K562 (cell line): ENCODE data around the gene MEIG1. TPM values are rescaled to one million over a fixed set of nuclear protein-coding genes. Genes with fewer than 3 reads are reported as not detected.
A peak's percentile ranks its signal among the peaks of the same experiment; 100 is the strongest.

Experiments used
- CTCF ChIP-seq, 3 experiments: IDR thresholded peaks in 2 of 3; conservative IDR thresholded peaks in 1 of 3; 2 replicates each; pipeline ENCODE4 v1.5.1; 2011 to 2012; ENCODE audit warnings: low read length in 3 of 3, mild to moderate bottlenecking in 3 of 3, control low read depth in 2 of 3, improper control_type of control experiment in 1 of 3, inconsistent platforms in 1 of 3, low read depth in 1 of 3, mixed read lengths in 1 of 3, moderate library complexity in 1 of 3; ENCODE audit not compliant: insufficient read depth in 2 of 3
- NFATC3 ChIP-seq: fragments of 450-650 bp; IDR thresholded peaks from 2 replicates; pipeline ENCODE4 v1.6.1; 2017; ENCODE audit warnings: mild to moderate bottlenecking
- PRMT5 ChIP-seq: sonication (generic); formaldehyde crosslinking; IDR thresholded peaks from 2 replicates; pipeline ENCODE4 v1.5.0; 2020; ENCODE audit warnings: missing genetic modification reagents
- RAD21 ChIP-seq, 2 experiments: fragments of 250-450 bp in 1 of 2; fragments of 450-650 bp in 1 of 2; sonication (Bioruptor Pico) in 1 of 2; formaldehyde crosslinking in 1 of 2; IDR thresholded peaks in 1 of 2; conservative IDR thresholded peaks in 1 of 2; 2 replicates each; pipeline versions ENCODE4 v1.4.0 to v1.8.0; 2020 to 2022; ENCODE audit warnings: mild to moderate bottlenecking in 2 of 2, moderate library complexity in 1 of 2
- REST ChIP-seq, 2 experiments: fragments of 450-650 bp; formaldehyde crosslinking in 1 of 2; IDR thresholded peaks; 2 replicates each; pipeline versions ENCODE4 v1.4.0 to v1.6.1; 2014 to 2020; ENCODE audit warnings: mild to moderate bottlenecking in 2 of 2, borderline replicate concordance in 1 of 2, low read depth in 1 of 2
- ZNF239 ChIP-seq: fragments of 250-450 bp; sonication (Bioruptor Pico); IDR thresholded peaks from 2 replicates; pipeline ENCODE4 v1.4.0; 2020; ENCODE audit warnings: mild to moderate bottlenecking
- ZNF740 ChIP-seq, 3 experiments: fragments of 200-800 bp in 1 of 3; sonication (Bioruptor generic) in 1 of 3; sonication (generic) in 1 of 3; formaldehyde crosslinking in 1 of 3; IDR thresholded peaks; 2 replicates each; pipeline versions ENCODE4 v1.6.1 to v1.8.0; 2016 to 2022; ENCODE audit warnings: mild to moderate bottlenecking in 2 of 3, missing compliant biosample characterization in 2 of 3, missing genetic modification characterization in 2 of 3, missing genetic modification reagents in 1 of 3
- polyA plus RNA-seq, 8 experiments: library from polyadenylated mRNA; depleted of rRNA in 4 of 8; stranded (reverse) in 5 of 8; unstranded in 3 of 8; fragments of >200 nt; fragmentation: Nextera tagmentation in 2 of 8; fragmentation: Illumina TruSeq in 1 of 8; extraction: Ambion mirVana in 2 of 8; extraction: Trizol in 1 of 8; gene quantifications; 2 replicates each; pipeline versions ENCODE4 v1.2.1 to v1.2.3, GENCODE V29; 2011 to 2014; ENCODE audit warnings: inconsistent platforms in 1 of 8, missing spikeins in 1 of 8
- total RNA-seq, 7 experiments: library from RNA; depleted of rRNA in 6 of 7; stranded (reverse); fragments of >200 nt in 6 of 7; fragmentation: Illumina TruSeq in 2 of 7; extraction: Trizol in 2 of 7; gene quantifications; 2 replicates each; pipeline versions ENCODE4 v1.2.1 to v1.2.3, GENCODE V29; 2011 to 2021; ENCODE audit warnings: low replicate concordance in 1 of 7
- TF ChIP-seq, protein P1 (sequence below): fragments of 450-650 bp; IDR thresholded peaks from 2 replicates; pipeline ENCODE4 v1.6.1; 2018; ENCODE audit not compliant: partially characterized antibody

The MEIG1 gene
- total and polyA plus RNA-seq, 9 of the 15 experiments (the other 6 are each of a cell fraction or from before 2014, with no cell fraction given): 0.19 to 1.7 (median 0.54) TPM; not detected in 3

GRCh38 chr10:14971867-14972448 is 12.8 kb downstream of the MEIG1 start (continued):
- TF ChIP-seq CTCF (IDR thresholded peaks at IDR 0.05 in 2 of 3, conservative IDR thresholded peaks at IDR 0.05 in 1 of 3; ENCODE audit: insufficient read depth in 2 of 3, low read depth in 1 of 3, low read length in 3 of 3) (peak; percentile 65 to 75 (median 67)), ZNF740 (CRISPR knock-in tag; IDR thresholded peaks at IDR 0.05) (no peak), ZNF740 (tag; IDR thresholded peaks at IDR 0.05) (no peak), ZNF239 (no peak), RAD21 (CRISPR knock-in tag; conservative IDR thresholded peaks at IDR 0.05 in 1 of 2, IDR thresholded peaks at IDR 0.05 in 1 of 2) (peak; percentile 45 to 63), REST (IDR thresholded peaks at IDR 0.05; ENCODE audit: borderline replicate concordance) (peak; percentile 30; the same call in 1 of the 2 replicates), REST (CRISPR knock-in tag; IDR thresholded peaks at IDR 0.05; ENCODE audit: low read depth) (no peak), NFATC3 (no peak), PRMT5 (no peak)
- TF ChIP-seq, protein P1, sequence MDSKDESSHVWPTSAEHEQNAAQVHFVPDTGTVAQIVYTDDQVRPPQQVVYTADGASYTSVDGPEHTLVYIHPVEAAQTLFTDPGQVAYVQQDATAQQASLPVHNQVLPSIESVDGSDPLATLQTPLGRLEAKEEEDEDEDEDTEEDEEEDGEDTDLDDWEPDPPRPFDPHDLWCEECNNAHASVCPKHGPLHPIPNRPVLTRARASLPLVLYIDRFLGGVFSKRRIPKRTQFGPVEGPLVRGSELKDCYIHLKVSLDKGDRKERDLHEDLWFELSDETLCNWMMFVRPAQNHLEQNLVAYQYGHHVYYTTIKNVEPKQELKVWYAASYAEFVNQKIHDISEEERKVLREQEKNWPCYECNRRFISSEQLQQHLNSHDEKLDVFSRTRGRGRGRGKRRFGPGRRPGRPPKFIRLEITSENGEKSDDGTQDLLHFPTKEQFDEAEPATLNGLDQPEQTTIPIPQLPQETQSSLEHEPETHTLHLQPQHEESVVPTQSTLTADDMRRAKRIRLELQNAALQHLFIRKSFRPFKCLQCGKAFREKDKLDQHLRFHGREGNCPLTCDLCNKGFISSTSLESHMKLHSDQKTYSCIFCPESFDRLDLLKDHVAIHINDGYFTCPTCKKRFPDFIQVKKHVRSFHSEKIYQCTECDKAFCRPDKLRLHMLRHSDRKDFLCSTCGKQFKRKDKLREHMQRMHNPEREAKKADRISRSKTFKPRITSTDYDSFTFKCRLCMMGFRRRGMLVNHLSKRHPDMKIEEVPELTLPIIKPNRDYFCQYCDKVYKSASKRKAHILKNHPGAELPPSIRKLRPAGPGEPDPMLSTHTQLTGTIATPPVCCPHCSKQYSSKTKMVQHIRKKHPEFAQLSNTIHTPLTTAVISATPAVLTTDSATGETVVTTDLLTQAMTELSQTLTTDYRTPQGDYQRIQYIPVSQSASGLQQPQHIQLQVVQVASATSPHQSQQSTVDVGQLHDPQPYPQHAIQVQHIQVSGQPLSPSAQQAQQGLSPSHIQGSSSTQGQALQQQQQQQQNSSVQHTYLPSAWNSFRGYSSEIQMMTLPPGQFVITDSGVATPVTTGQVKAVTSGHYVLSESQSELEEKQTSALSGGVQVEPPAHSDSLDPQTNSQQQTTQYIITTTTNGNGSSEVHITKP: peak; percentile 64
